ENCODE measurements around the gene TLN1.

GRCh38 chr9:35705372-35705771 is 26.6 kb downstream of the TLN1 start:
- TF ChIP-seq CTCF (IDR thresholded peaks at IDR 0.05; ENCODE audit: low read length) (no peak), EZH2 (optimal IDR thresholded peaks at IDR 0.05; ENCODE audit: low read depth, low read length) (no peak)

All from MM.1S (cell line).